GM12891 (cell line): Measurements from ENCODE around the gene CDH13.

ENCODE experiments used
- POLR2A ChIP-seq: IDR thresholded peaks from 2 replicates; pipeline ENCODE4 v1.6.1; 2011; ENCODE audit warnings: low read depth, low read length, control low read depth
- POLR2AphosphoS5 ChIP-seq: IDR thresholded peaks from 2 replicates; pipeline ENCODE4 v1.6.1; 2011; ENCODE audit warnings: low read depth, low read length, control low read depth

DNA sequence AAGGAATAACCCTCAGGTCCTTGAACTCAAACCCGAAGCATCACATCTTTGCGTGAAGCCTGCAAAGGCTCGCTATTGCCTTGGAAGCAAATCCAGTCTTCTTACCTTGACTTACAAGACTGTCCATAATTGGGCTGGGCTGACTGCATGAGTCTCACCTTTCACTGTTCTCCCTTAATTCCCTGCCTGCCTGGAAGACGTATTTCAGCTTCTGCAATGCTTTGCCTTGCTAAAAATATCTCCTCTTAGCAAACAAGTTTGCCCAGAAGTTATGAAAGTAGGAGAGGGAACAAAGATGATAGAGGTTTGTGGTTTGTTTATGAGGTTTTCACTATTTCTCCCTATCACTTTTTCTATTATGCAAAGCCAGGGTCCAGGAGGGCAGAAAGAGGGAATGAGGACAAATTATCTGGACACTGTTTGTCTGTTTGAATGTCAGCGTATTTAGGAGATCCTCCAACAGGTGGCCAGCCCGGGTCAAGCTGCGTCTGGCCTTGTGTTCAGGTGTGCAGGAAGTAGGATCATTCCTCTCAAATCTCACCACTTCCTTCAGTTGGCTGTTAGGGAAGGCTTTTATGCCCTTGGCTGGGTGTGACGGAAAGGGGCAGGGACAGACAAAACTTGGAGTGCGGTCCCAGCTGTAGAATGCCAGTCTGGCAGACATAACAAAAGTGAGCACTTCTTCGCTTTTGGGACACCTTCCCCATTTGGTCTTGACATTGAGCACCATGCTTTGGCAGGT is 488.9 kb downstream of the CDH13 start:
- TF ChIP-seq POLR2A (no peak), POLR2AphosphoS5 (no peak)
